ENCODE data around the gene MBOAT1. TPM values are rescaled to one million over a fixed set of nuclear protein-coding genes. Genes with fewer than 3 reads are reported as not detected.

MBOAT1 gene
- total RNA-seq, 2 experiments from 2014 or later = 10.8 to 11.6 TPM

GRCh38 chr6:20235041-20235440 is 22.8 kb upstream of the MBOAT1 start:
- CTCF ChIA-PET = interaction anchor here (0.6 kb wide), 1 partner anchor 854 kb away, joined by 4 read pairs; no protein-coding TSS in a partner anchor

GRCh38 chr6:20234136-20234535 is 21.9 kb upstream of the MBOAT1 start:
- CTCF ChIA-PET = no interaction called here
- POLR2A ChIA-PET = interaction anchor here (0.6 kb wide), 1 partner anchor 193 kb away, joined by 3 read pairs; no protein-coding TSS in a partner anchor

More at GRCh38 chr6:20235041-20235440, 22.8 kb upstream of the MBOAT1 start:
- POLR2A ChIA-PET = no interaction called here

- POLR2A ChIA-PET = interaction anchor here (0.6 kb wide), 1 partner anchor 194 kb away, joined by 3 read pairs; no protein-coding TSS in a partner anchor
These were observed 20.9 kb upstream of the MBOAT1 start for GRCh38 chr6:20233007-20233730.

GRCh38 chr6:20232188-20232587 is 19.9 kb upstream of the MBOAT1 start:
- ChIA-PET CTCF (no interaction called here), POLR2A (no interaction called here)

More at GRCh38 chr6:20233007-20233730, 20.9 kb upstream of the MBOAT1 start:
- CTCF ChIA-PET = no interaction called here

GRCh38 chr6:20230401-20231119 is 18.3 kb upstream of the MBOAT1 start:
- CTCF ChIA-PET = no interaction called here

GRCh38 chr6:20229881-20230280 is 17.6 kb upstream of the MBOAT1 start:
- POLR2A ChIA-PET = no interaction called here
- CTCF ChIA-PET = no interaction called here

More at GRCh38 chr6:20230401-20231119, 18.3 kb upstream of the MBOAT1 start:
- POLR2A ChIA-PET = no interaction called here

GRCh38 chr6:20227350-20227749 is 15.1 kb upstream of the MBOAT1 start:
- CTCF ChIA-PET = no interaction called here
- POLR2A ChIA-PET = no interaction called here

GRCh38 chr6:20223141-20223540 is 10.9 kb upstream of the MBOAT1 start:
- CTCF ChIA-PET = no interaction called here
- POLR2A ChIA-PET = no interaction called here

- POLR2A ChIA-PET = no interaction called here
- CTCF ChIA-PET = no interaction called here
These were observed 9.2 kb upstream of the MBOAT1 start for GRCh38 chr6:20221421-20221820.

GRCh38 chr6:20220359-20220758 is 8.1 kb upstream of the MBOAT1 start:
- ChIA-PET POLR2A (no interaction called here), CTCF (no interaction called here)

- ChIA-PET POLR2A (no interaction called here), CTCF (no interaction called here)
These were observed 5.6 kb upstream of the MBOAT1 start for GRCh38 chr6:20217891-20218290.

- POLR2A ChIA-PET = no interaction called here
- CTCF ChIA-PET = no interaction called here
These were observed 5.1 kb upstream of the MBOAT1 start for GRCh38 chr6:20217324-20217855.

GRCh38 chr6:20215310-20215709 is 3.0 kb upstream of the MBOAT1 start:
- CTCF ChIA-PET = no interaction called here
- POLR2A ChIA-PET = no interaction called here

- ChIA-PET POLR2A (interaction anchor here (0.6 kb wide), 1 partner anchor 11 kb away, joined by 8 read pairs; no protein-coding TSS in a partner anchor), CTCF (interaction anchor here (1.5 kb wide), 1 partner anchor 11 kb away, joined by 3 read pairs; no protein-coding TSS in a partner anchor)
These were observed 1.1 kb upstream of the MBOAT1 start for GRCh38 chr6:20213271-20213798.

GRCh38 chr6:20211941-20212391 is 303 bp downstream of the MBOAT1 start:
- POLR2A ChIA-PET = interaction anchor here (0.6 kb wide), 2 partner anchors 10 to 579 kb away, joined by 3 to 5 read pairs; no protein-coding TSS in a partner anchor
- CTCF ChIA-PET = interaction anchor here (1.5 kb wide), 1 partner anchor 13 kb away, joined by 3 read pairs; no protein-coding TSS in a partner anchor

GRCh38 chr6:20211037-20211940 is 980 bp downstream of the MBOAT1 start:
- POLR2A ChIA-PET = interaction anchor here (0.6 kb wide), 1 partner anchor 580 kb away, joined by 5 read pairs; no protein-coding TSS in a partner anchor
- CTCF ChIA-PET = interaction anchor here (1.5 kb wide), 1 partner anchor 13 kb away, joined by 3 read pairs; no protein-coding TSS in a partner anchor

GRCh38 chr6:20210158-20210557 is 2.1 kb downstream of the MBOAT1 start:
- CTCF ChIA-PET = no interaction called here

GRCh38 chr6:20208687-20209378 is 3.4 kb downstream of the MBOAT1 start:
- POLR2A ChIA-PET = no interaction called here
- CTCF ChIA-PET = no interaction called here

More at GRCh38 chr6:20210158-20210557, 2.1 kb downstream of the MBOAT1 start:
- POLR2A ChIA-PET = no interaction called here
